DND-41 (cell line): ENCODE data around the gene DDX50.

Experiments used
- EZH2 ChIP-seq: IDR thresholded peaks from 3 replicates; pipeline ENCODE4 v1.6.1; 2012; ENCODE audit warnings: borderline replicate concordance, low read depth, mild to moderate bottlenecking, moderate library complexity, low read length, inconsistent platforms; ENCODE audit not compliant: severe bottlenecking
- TF ChIP-seq, protein P1 (sequence below): IDR thresholded peaks from 2 replicates; pipeline ENCODE4 v1.5.1; 2012; ENCODE audit warnings: borderline replicate concordance, low read length, moderate library complexity, mild to moderate bottlenecking; ENCODE audit not compliant: poor library complexity, severe bottlenecking; ENCODE audit errors: extremely low read depth

GRCh38 chr10:68857005-68857404 lies 44.1 kb upstream of the DDX50 start:
- TF ChIP-seq, protein P1, sequence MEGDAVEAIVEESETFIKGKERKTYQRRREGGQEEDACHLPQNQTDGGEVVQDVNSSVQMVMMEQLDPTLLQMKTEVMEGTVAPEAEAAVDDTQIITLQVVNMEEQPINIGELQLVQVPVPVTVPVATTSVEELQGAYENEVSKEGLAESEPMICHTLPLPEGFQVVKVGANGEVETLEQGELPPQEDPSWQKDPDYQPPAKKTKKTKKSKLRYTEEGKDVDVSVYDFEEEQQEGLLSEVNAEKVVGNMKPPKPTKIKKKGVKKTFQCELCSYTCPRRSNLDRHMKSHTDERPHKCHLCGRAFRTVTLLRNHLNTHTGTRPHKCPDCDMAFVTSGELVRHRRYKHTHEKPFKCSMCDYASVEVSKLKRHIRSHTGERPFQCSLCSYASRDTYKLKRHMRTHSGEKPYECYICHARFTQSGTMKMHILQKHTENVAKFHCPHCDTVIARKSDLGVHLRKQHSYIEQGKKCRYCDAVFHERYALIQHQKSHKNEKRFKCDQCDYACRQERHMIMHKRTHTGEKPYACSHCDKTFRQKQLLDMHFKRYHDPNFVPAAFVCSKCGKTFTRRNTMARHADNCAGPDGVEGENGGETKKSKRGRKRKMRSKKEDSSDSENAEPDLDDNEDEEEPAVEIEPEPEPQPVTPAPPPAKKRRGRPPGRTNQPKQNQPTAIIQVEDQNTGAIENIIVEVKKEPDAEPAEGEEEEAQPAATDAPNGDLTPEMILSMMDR, result no peak
- no peak for TF ChIP-seq EZH2
